Neutrophil (primary cell): ENCODE data around the gene DNASE1L3.
"Not testable (repeated sequence)": the region's sequence is repeated elsewhere in the genome, so short reads cannot be mapped to it uniquely, and the experiment has no call there.

ENCODE experiments used
- H3K27ac ChIP-seq: fragments of 200-600 bp; sonication (generic); 2 replicates; pipeline ENCODE4 v1.5.1; 2016; ENCODE audit warnings: mild to moderate bottlenecking, moderate library complexity
- H3K27me3 ChIP-seq: fragments of 200-600 bp; sonication (generic); 2 replicates; pipeline ENCODE4 v1.6.0; 2016; ENCODE audit warnings: mild to moderate bottlenecking
- H3K36me3 ChIP-seq: fragments of 200-600 bp; sonication (generic); 2 replicates; pipeline ENCODE4 v1.5.1; 2017
- H3K4me1 ChIP-seq, 2 experiments: fragments of 200-600 bp in 1 of 2; sonication (generic) in 1 of 2; 1 replicate in 1 of 2; 2 replicates in 1 of 2; pipeline versions ENCODE4 v1.5.1 to v1.6.1; 2013 to 2016; ENCODE audit warnings: low read depth in 1 of 2, low read length in 1 of 2, mild to moderate bottlenecking in 1 of 2, moderate library complexity in 1 of 2; ENCODE audit not compliant: control insufficient read depth in 1 of 2, insufficient read depth in 1 of 2
- H3K4me3 ChIP-seq, 2 experiments: fragments of 200-600 bp in 1 of 2; sonication (generic) in 1 of 2; 1 replicate in 1 of 2; 2 replicates in 1 of 2; pipeline ENCODE4 v1.5.1; 2013 to 2016; ENCODE audit warnings: low read depth in 1 of 2, low read length in 1 of 2, mild to moderate bottlenecking in 1 of 2, moderate library complexity in 1 of 2
- H3K9me3 ChIP-seq: fragments of 200-600 bp; sonication (generic); 2 replicates; pipeline ENCODE4 v1.5.1; 2016
- CTCF ChIP-seq: fragments of 200-600 bp; sonication (generic); IDR thresholded peaks from 2 replicates; pipeline ENCODE4 v1.5.1; 2016; ENCODE audit warnings: antibody characterized with exemption

The DNASE1L3 gene

GRCh38 chr3:58230876-58231552, 20.2 kb upstream of the DNASE1L3 start:
- Histone ChIP-seq H3K27ac (no peak overlapping the region), H3K4me1 (peaks cover 0 to 12% of the 10 kb centered on the region in 2 experiments), H3K36me3 (no peaks in the 10 kb centered on the region), H3K4me3 (no peak overlapping the region), H3K27me3 (peaks cover 2% of the 10 kb centered on the region), H3K9me3 (no peaks in the 10 kb centered on the region)
- TF ChIP-seq CTCF: no peak

- H3K27ac ChIP-seq, H3K27me3 ChIP-seq, H3K4me3 ChIP-seq, H3K9me3 ChIP-seq, H3K36me3 ChIP-seq: not testable (repeated sequence)
- peaks cover 0 to 22% of the 10 kb centered on the region in 2 experiments for H3K4me1 ChIP-seq
Measured at GRCh38 chr3:58227933-58228332, 17.2 kb upstream of the DNASE1L3 start.

DNA sequence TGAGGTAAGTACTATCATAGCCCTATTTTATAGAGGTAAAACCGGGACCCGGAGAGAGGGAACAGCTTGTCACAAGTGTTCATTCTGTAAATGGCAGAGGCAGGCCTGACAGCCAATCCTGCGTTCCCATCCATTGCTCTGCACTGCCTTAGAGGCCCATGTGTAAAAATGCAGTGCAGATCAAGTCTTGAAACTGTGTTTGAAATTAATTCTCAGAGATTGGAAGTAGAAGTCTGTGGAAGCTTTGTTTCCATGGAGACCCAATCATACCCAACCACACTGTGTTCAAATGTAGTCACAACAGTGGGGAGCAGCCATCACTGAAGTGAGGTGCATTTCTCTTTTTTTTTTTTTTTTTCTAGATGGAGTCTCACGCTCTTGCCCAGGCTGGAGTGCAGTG, 13.1 kb upstream of the DNASE1L3 start:
- Histone ChIP-seq H3K9me3 (no peaks in the 10 kb centered on the region), H3K27ac (no peak overlapping the region), H3K4me1 (peaks cover 0 to 9% of the 10 kb centered on the region in 2 experiments), H3K27me3 (no peaks in the 10 kb centered on the region), H3K36me3 (no peaks in the 10 kb centered on the region), H3K4me3 (no peak overlapping the region)
- no peak for TF ChIP-seq CTCF

- Histone ChIP-seq H3K9me3 (no peaks in the 10 kb centered on the region), H3K36me3 (no peaks in the 10 kb centered on the region), H3K4me1 (peaks cover 3 to 13% of the 10 kb centered on the region in 2 experiments), H3K27ac (no peak overlapping the region), H3K4me3 (no peak overlapping the region), H3K27me3 (no peaks in the 10 kb centered on the region)
- TF ChIP-seq CTCF: no peak
Measured at GRCh38 chr3:58222161-58222724, 11.5 kb upstream of the DNASE1L3 start.

DNA sequence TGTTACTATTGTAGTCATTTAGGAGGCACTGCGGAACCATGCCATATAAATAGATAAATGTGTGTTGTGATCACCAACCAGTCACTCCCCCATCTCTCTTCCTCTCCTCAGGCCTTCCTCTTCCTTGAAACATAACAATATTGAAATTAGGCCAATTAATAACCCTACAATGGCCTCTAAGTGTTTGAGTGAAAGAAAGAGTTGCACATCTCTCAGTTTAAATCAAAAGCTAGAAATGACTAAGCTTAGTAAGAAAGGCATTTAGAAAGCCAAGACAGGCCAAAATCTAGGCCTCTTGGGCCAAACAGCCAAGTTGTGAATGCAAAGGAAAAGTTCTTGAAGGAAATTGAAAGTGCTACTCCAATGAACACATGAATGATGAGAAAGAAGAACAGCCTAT, 8.1 kb upstream of the DNASE1L3 start:
- TF ChIP-seq CTCF: no peak
- Histone ChIP-seq H3K9me3 (no peaks in the 10 kb centered on the region), H3K4me1 (peaks cover 11 to 18% of the 10 kb centered on the region in 2 experiments), H3K4me3 (no peak overlapping the region), H3K27me3 (peaks cover 3% of the 10 kb centered on the region), H3K36me3 (no peaks in the 10 kb centered on the region), H3K27ac (no peak overlapping the region)

- H3K27ac ChIP-seq: no peak overlapping the region
- peak; percentile 46 for TF ChIP-seq CTCF
- no peak overlapping the region for H3K4me3 ChIP-seq
- H3K36me3 ChIP-seq: no peaks in the 10 kb centered on the region
- peaks cover 11 to 18% of the 10 kb centered on the region in 2 experiments for H3K4me1 ChIP-seq
- peaks cover 6% of the 10 kb centered on the region for H3K27me3 ChIP-seq
- H3K9me3 ChIP-seq: no peaks in the 10 kb centered on the region
Measured at GRCh38 chr3:58217209-58217811, 6.5 kb upstream of the DNASE1L3 start.
